H1 (cell line): ENCODE measurements around the gene NSUN2. TPM values are rescaled to one million over a fixed set of nuclear protein-coding genes. Genes with fewer than 3 reads are reported as not detected.

ENCODE experiments used
- CTCF ChIA-PET: fragments of 300-600 bp; sonication (Branson Sonifier 250); formaldehyde crosslinking; loops from one replicate; lab custom pipeline; 2021; ENCODE audit not compliant: partially characterized antibody; lab: Charles Lee
- POLR2A ChIA-PET: fragments of 300-600 bp; sonication (Branson Sonifier 250); formaldehyde crosslinking; loops from one replicate; lab custom pipeline; 2021; ENCODE audit warnings: inconsistent platforms; ENCODE audit not compliant: partially characterized antibody; lab: Charles Lee
- DNase-seq, 2 experiments: peaks; one replicate each; pipeline versions ENCODE4 v3.0.0 to v3.0.0-alpha.2; 2010 to 2022; ENCODE audit warnings: low spot score in 2 of 2, low read depth in 1 of 2, mixed read lengths in 1 of 2
- FAIRE-seq: peaks from 2 replicates; lab custom pipeline; 2011; peaks lifted over from hg19 to GRCh38; lab: Jason Lieb, UNC
- H2AFZ ChIP-seq: 2 replicates; pipeline ENCODE4 v1.8.1; 2012; ENCODE audit warnings: low read length, inconsistent platforms
- H2AK5ac ChIP-seq: 2 replicates; pipeline ENCODE4 v1.6.1; 2013; ENCODE audit warnings: low read depth, low read length
- H2BK120ac ChIP-seq: replicated peaks from 2 replicates; pipeline ENCODE3; 2013; ENCODE audit warnings: low read depth, low read length, inconsistent platforms
- H2BK12ac ChIP-seq: 2 replicates; pipeline ENCODE4 v1.6.1; 2013; ENCODE audit warnings: low read depth, low read length
- H2BK15ac ChIP-seq: 2 replicates; pipeline ENCODE4 v1.6.1; 2013; ENCODE audit warnings: low read length
- H2BK20ac ChIP-seq: 2 replicates; pipeline ENCODE4 v1.6.1; 2013; ENCODE audit warnings: low read length
- H2BK5ac ChIP-seq: 2 replicates; pipeline ENCODE4 v1.6.1; 2013; ENCODE audit warnings: low read depth, low read length
- H3K14ac ChIP-seq: 2 replicates; pipeline ENCODE4 v1.6.1; 2013; ENCODE audit warnings: inconsistent platforms; ENCODE audit not compliant: insufficient read length
- H3K18ac ChIP-seq: 2 replicates; pipeline ENCODE4 v1.6.1; 2013; ENCODE audit warnings: low read length; ENCODE audit errors: extremely low read depth
- H3K23ac ChIP-seq: 2 replicates; pipeline ENCODE4 v1.6.1; 2013; ENCODE audit warnings: inconsistent platforms; ENCODE audit not compliant: insufficient read length
- H3K23me2 ChIP-seq: 2 replicates; pipeline ENCODE4 v1.6.1; 2013; ENCODE audit warnings: low read depth, low read length
- H3K27ac ChIP-seq: 2 replicates; pipeline ENCODE4 v1.6.1; 2011; ENCODE audit warnings: low read depth, low read length, inconsistent platforms
- H3K27me3 ChIP-seq, 4 experiments: replicated peaks in 1 of 4; 1 replicate in 1 of 4; 2 replicates in 3 of 4; pipeline versions ENCODE4 v1.6.1 to v1.8.1; 2011 to 2013; ENCODE audit warnings: low read length in 3 of 4, mild to moderate bottlenecking in 3 of 4, inconsistent platforms in 2 of 4, mixed read lengths in 2 of 4, moderate library complexity in 1 of 4; ENCODE audit not compliant: control insufficient read depth in 3 of 4, insufficient read depth in 3 of 4; ENCODE audit errors: extremely low read depth in 1 of 4
- H3K36me3 ChIP-seq, 4 experiments: 2 replicates each; pipeline versions ENCODE4 v1.6.1 to v1.8.1; 2011 to 2013; ENCODE audit warnings: mild to moderate bottlenecking in 4 of 4, low read length in 3 of 4, moderate library complexity in 2 of 4, control low read depth in 1 of 4, inconsistent platforms in 1 of 4; ENCODE audit not compliant: insufficient read depth in 4 of 4, control insufficient read depth in 2 of 4
- H3K4ac ChIP-seq: replicated peaks from 2 replicates; pipeline ENCODE3; 2013; ENCODE audit warnings: low read length, low read depth, mixed read lengths, inconsistent platforms; ENCODE audit not compliant: insufficient read length
- H3K4me1 ChIP-seq, 4 experiments: replicated peaks in 1 of 4; 1 replicate in 1 of 4; 2 replicates in 3 of 4; pipeline versions ENCODE4 v1.6.1 to v1.8.1; 2011 to 2013; ENCODE audit warnings: low read length in 3 of 4, inconsistent platforms in 2 of 4, mixed read lengths in 1 of 4; ENCODE audit not compliant: insufficient read depth in 4 of 4, control insufficient read depth in 3 of 4
- H3K4me2 ChIP-seq, 2 experiments: 2 replicates each; pipeline versions ENCODE4 v1.6.1 to v1.8.1; 2011 to 2013; ENCODE audit warnings: low read depth in 2 of 2, low read length in 2 of 2, control low read depth in 1 of 2, inconsistent platforms in 1 of 2, mild to moderate bottlenecking in 1 of 2; ENCODE audit not compliant: insufficient read depth in 1 of 2
- H3K4me3 ChIP-seq, 4 experiments: fragments of 200-600, 300-600 bp in 1 of 4; sonication (generic), shearing (Covaris generic), sonication (Bioruptor Twin) in 1 of 4; 2 replicates each; pipeline versions ENCODE4 v1.5.1 to v1.8.1; 2011 to 2016; ENCODE audit warnings: low read length in 4 of 4, low read depth in 3 of 4, control low read depth in 2 of 4, inconsistent platforms in 2 of 4, mild to moderate bottlenecking in 2 of 4, mixed read lengths in 1 of 4, moderate library complexity in 1 of 4; ENCODE audit not compliant: insufficient read depth in 2 of 4; ENCODE audit errors: extremely low read depth in 1 of 4
- H3K56ac ChIP-seq: replicated peaks from 2 replicates; pipeline ENCODE3; 2013; ENCODE audit warnings: low read depth, mild to moderate bottlenecking, mixed read lengths, low read length, inconsistent platforms; ENCODE audit not compliant: insufficient read length
- H3K79me1 ChIP-seq: 2 replicates; pipeline ENCODE4 v1.6.1; 2013; ENCODE audit warnings: low read depth, low read length, control low read depth
- H3K79me2 ChIP-seq, 2 experiments: 2 replicates each; pipeline versions ENCODE4 v1.6.1 to v1.8.1; 2012 to 2013; ENCODE audit warnings: low read length in 2 of 2, mild to moderate bottlenecking in 2 of 2, inconsistent platforms in 1 of 2; ENCODE audit not compliant: insufficient read depth in 2 of 2, control insufficient read depth in 1 of 2
- H3K9ac ChIP-seq, 4 experiments: replicated peaks in 1 of 4; 1 replicate in 1 of 4; 2 replicates in 3 of 4; pipeline versions ENCODE4 v1.6.1 to v1.8.1; 2011 to 2013; ENCODE audit warnings: low read depth in 3 of 4, low read length in 3 of 4, control low read depth in 2 of 4, mild to moderate bottlenecking in 2 of 4, moderate library complexity in 2 of 4, inconsistent platforms in 1 of 4; ENCODE audit errors: extremely low read depth in 1 of 4
- H3K9me3 ChIP-seq, 2 experiments: 2 replicates each; pipeline versions ENCODE4 v1.6.1 to v1.8.1; 2012 to 2013; ENCODE audit warnings: mild to moderate bottlenecking in 2 of 2, moderate library complexity in 2 of 2, control low read depth in 1 of 2, inconsistent platforms in 1 of 2, low read depth in 1 of 2, low read length in 1 of 2, mixed read lengths in 1 of 2; ENCODE audit not compliant: insufficient read depth in 2 of 2
- H4K20me1 ChIP-seq, 2 experiments: replicated peaks in 1 of 2; 2 replicates each; pipeline versions ENCODE3 to v1.8.1; 2011 to 2013; ENCODE audit warnings: inconsistent platforms in 2 of 2, low read length in 2 of 2, mild to moderate bottlenecking in 1 of 2; ENCODE audit not compliant: insufficient read depth in 2 of 2, control insufficient read depth in 1 of 2
- H4K5ac ChIP-seq: 2 replicates; pipeline ENCODE4 v1.6.1; 2013; ENCODE audit warnings: low read length, low read depth, mixed read lengths, inconsistent platforms; ENCODE audit not compliant: insufficient read length
- H4K8ac ChIP-seq: 2 replicates; pipeline ENCODE4 v1.8.0; 2013; ENCODE audit warnings: mild to moderate bottlenecking, moderate library complexity, low read length, inconsistent platforms; ENCODE audit not compliant: insufficient read depth; ENCODE audit errors: extremely low read depth
- H4K91ac ChIP-seq: replicated peaks from 2 replicates; pipeline ENCODE3; 2013; ENCODE audit warnings: low read length, mixed read lengths, inconsistent platforms; ENCODE audit not compliant: insufficient read length
- CHD2 ChIP-seq: IDR thresholded peaks from 2 replicates; pipeline ENCODE4 v1.6.1; 2012; ENCODE audit warnings: low read length, improper control_type of control experiment
- E2F6 ChIP-seq: IDR thresholded peaks from 2 replicates; pipeline ENCODE4 v1.6.1; 2012; ENCODE audit warnings: inconsistent platforms
- HDAC2 ChIP-seq, 2 experiments: fragments of 300-600 bp in 1 of 2; sonication (generic) in 1 of 2; IDR thresholded peaks; 2 replicates each; pipeline ENCODE4 v1.6.1; 2011 to 2012; ENCODE audit warnings: low read depth in 2 of 2, low read length in 2 of 2, mild to moderate bottlenecking in 2 of 2, moderate library complexity in 2 of 2, borderline replicate concordance in 1 of 2, inconsistent platforms in 1 of 2
- KDM1A ChIP-seq: fragments of 200-600, 300-600 bp; sonication (generic); IDR thresholded peaks from 2 replicates; pipeline ENCODE4 v1.7.1; 2016; ENCODE audit warnings: mild to moderate bottlenecking, low read length, borderline replicate concordance
- PHF8 ChIP-seq: fragments of 200-600 bp; sonication (generic); conservative IDR thresholded peaks from 2 replicates; pipeline ENCODE4 v1.7.1; 2012; ENCODE audit warnings: low read depth, mild to moderate bottlenecking, inconsistent platforms, low read length, moderate library complexity
- POLR2AphosphoS5 ChIP-seq: IDR thresholded peaks from 2 replicates; pipeline ENCODE4 v1.6.1; 2011; ENCODE audit warnings: low read depth, low read length
- RAD21 ChIP-seq, 2 experiments: IDR thresholded peaks in 1 of 2; conservative IDR thresholded peaks in 1 of 2; 2 replicates each; pipeline ENCODE4 v1.6.1; 2011; ENCODE audit warnings: low read depth in 2 of 2, low read length in 2 of 2, improper control_type of control experiment in 1 of 2, inconsistent platforms in 1 of 2, mild to moderate bottlenecking in 1 of 2, moderate library complexity in 1 of 2
- RNF2 ChIP-seq: fragments of 200-900, 300-1000 bp; sonication (generic); IDR thresholded peaks from 2 replicates; pipeline ENCODE4 v1.7.1; 2016; ENCODE audit warnings: borderline replicate concordance, low read depth, mild to moderate bottlenecking, antibody characterized with exemption, low read length; ENCODE audit not compliant: poor library complexity, severe bottlenecking; ENCODE audit errors: missing control alignments
- SP1 ChIP-seq: IDR thresholded peaks from 2 replicates; pipeline ENCODE4 v1.6.1; 2011; ENCODE audit warnings: low read depth, low read length
- USF2 ChIP-seq: IDR thresholded peaks from 2 replicates; pipeline ENCODE4 v1.6.1; 2011; ENCODE audit warnings: low read length, improper control_type of control experiment
- WGBS, 2 experiments: shearing (Covaris generic) in 1 of 2; methylation state at CpG; one replicate each; pipeline versions ENCODE4 v1.1.6 to v1.1.7; 2013 to 2015; ENCODE audit warnings: low lambda C conversion rate in 2 of 2, mixed read lengths in 2 of 2, inconsistent platforms in 1 of 2, low coverage in 1 of 2, missing lambda C conversion rate in 1 of 2; ENCODE audit not compliant: insufficient replicate concordance in 2 of 2, insufficient coverage in 1 of 2, insufficient read length in 1 of 2; ENCODE audit errors: extremely low coverage in 1 of 2, missing lambda C conversion rate in 1 of 2; 5-methylcytosine and 5-hydroxymethylcytosine counted together
- polyA plus RNA-seq, 7 experiments: library from polyadenylated mRNA; depleted of rRNA in 3 of 7; stranded (reverse) in 5 of 7; unstranded in 2 of 7; fragments of >200 nt in 5 of 7; fragments of 200-250 nt in 2 of 7; gene quantifications; 1 replicate in 5 of 7; 2 replicates in 1 of 7; 4 replicates in 1 of 7; pipeline versions ENCODE4 v1.2.1 to v1.2.3, GENCODE V29; 2011 to 2013; ENCODE audit warnings: missing spikeins in 2 of 7, mixed read lengths in 2 of 7
- total RNA-seq: library from RNA; stranded (reverse); fragmentation: NEBNext Ultra II Directional; extraction: Animal tissue kit (Norgen Biotek cat#: 25700); gene quantifications from 2 replicates; pipeline ENCODE4 v1.2.1, GENCODE V29; 2021
- TF ChIP-seq, protein P1 (sequence below): IDR thresholded peaks from 2 replicates; pipeline ENCODE4 v1.6.1; 2012; ENCODE audit warnings: inconsistent platforms

The NSUN2 gene
- total and polyA plus RNA-seq, 2 of the 8 experiments (the other 6 are each of a cell fraction or from before 2014, with no cell fraction given), result 47.3 to 94.7 TPM

DNA sequence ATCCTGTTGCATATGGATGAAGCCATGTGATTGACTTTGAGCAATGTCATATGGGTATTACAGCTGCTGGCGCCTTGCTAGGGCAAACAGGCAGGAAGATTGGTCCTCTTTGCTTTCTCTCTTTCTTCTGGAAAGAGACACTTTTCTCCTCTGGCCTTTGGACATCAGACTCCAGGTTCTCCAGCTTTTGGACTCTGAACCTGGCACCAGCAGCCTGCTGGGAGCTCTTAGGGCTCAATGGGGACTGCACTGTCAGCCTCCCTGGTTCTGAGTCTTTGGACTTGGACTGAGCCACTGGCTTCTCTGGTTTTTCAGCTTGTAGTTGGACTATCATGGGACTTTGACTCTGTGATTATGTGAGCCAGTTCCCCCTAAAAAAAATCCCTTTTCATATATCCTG, 45.5 kb upstream of the NSUN2 start:
- H3K23ac ChIP-seq, result no peak overlapping the region
- no peak overlapping the region for H3K56ac ChIP-seq
- DNase-seq, result no peak
- WGBS, 2 experiments, result 63% methylated on average over 1 of the region's 1 CpG; no CpG with 5 or more reads in 1 of the 2 experiments
- no peak overlapping the region for H3K14ac ChIP-seq
- no peak overlapping the region for H4K91ac ChIP-seq
- H3K79me1 ChIP-seq, result no peaks in the 10 kb centered on the region
- H4K8ac ChIP-seq, result no peak overlapping the region
- H3K9ac ChIP-seq, result no peak overlapping the region
- no peak overlapping the region for H2AFZ ChIP-seq
- ChIA-PET CTCF (no interaction called here), POLR2A (no interaction called here)
- H3K27me3 ChIP-seq, result no peaks in the 10 kb centered on the region; a peak in 1 of 7 replicates
- peaks cover 0 to 2% (median 0%) of the 10 kb centered on the region in 4 experiments; a peak in 1 of 8 replicates for H3K36me3 ChIP-seq
- FAIRE-seq, result no peak
- no peak overlapping the region for H4K5ac ChIP-seq
- H3K4me1 ChIP-seq, result no peaks in the 10 kb centered on the region
- H3K4ac ChIP-seq, result no peak overlapping the region
- peaks cover 3% of the 10 kb centered on the region; the same call in 1 of the 2 replicates for H3K23me2 ChIP-seq
- H3K18ac ChIP-seq, result no peak overlapping the region
- no peaks in the 10 kb centered on the region for H3K79me2 ChIP-seq
- no peak overlapping the region for H2BK5ac ChIP-seq
- no peak overlapping the region for H2BK12ac ChIP-seq
- H3K4me3 ChIP-seq, result no peak overlapping the region
- H2BK20ac ChIP-seq, result no peak overlapping the region
- H3K27ac ChIP-seq, result no peak overlapping the region
- peaks cover 14 to 15% of the 10 kb centered on the region in 2 experiments for H3K9me3 ChIP-seq
- peaks cover 0 to 2% of the 10 kb centered on the region in 2 experiments for H4K20me1 ChIP-seq
- H2BK15ac ChIP-seq, result no peak overlapping the region
- H2BK120ac ChIP-seq, result no peak overlapping the region
- H3K4me2 ChIP-seq, result no peak overlapping the region
- no peak overlapping the region for H2AK5ac ChIP-seq
- TF ChIP-seq PHF8 (no peak), CHD2 (no peak), KDM1A (no peak), SP1 (no peak), RAD21 (IDR thresholded peaks at IDR 0.05 in 1 of 2, conservative IDR thresholded peaks at IDR 0.05 in 1 of 2; ENCODE audit: low read depth in 2 of 2, low read length in 2 of 2) (no peak), POLR2AphosphoS5 (no peak), RNF2 (no peak), USF2 (no peak), HDAC2 (IDR thresholded peaks at IDR 0.05; ENCODE audit: borderline replicate concordance in 1 of 2, low read depth in 2 of 2, low read length in 2 of 2) (no peak), E2F6 (no peak)
- TF ChIP-seq, protein P1, sequence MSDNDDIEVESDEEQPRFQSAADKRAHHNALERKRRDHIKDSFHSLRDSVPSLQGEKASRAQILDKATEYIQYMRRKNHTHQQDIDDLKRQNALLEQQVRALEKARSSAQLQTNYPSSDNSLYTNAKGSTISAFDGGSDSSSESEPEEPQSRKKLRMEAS, result no peak
